Neural cell (in vitro differentiated cells): ENCODE data around the gene LY6G5B. TPM values are rescaled to one million over a fixed set of nuclear protein-coding genes. Genes with fewer than 3 reads are reported as not detected.

Experiments used
- H2AFZ ChIP-seq: fragments of 200-600, 300-800 bp; sonication (generic), shearing (Covaris generic); 2 replicates; pipeline ENCODE4 v1.6.0; 2014; ENCODE audit warnings: low read depth, mild to moderate bottlenecking, antibody characterized with exemption, low read length, moderate library complexity
- H3F3A ChIP-seq: fragments of 200-600 bp; shearing (Covaris generic); 2 replicates; pipeline ENCODE4 v1.6.1; 2016; ENCODE audit warnings: mild to moderate bottlenecking, moderate library complexity, mixed read lengths, antibody characterized with exemption, low read length; ENCODE audit not compliant: insufficient read depth, poor library complexity, severe bottlenecking
- H3K27ac ChIP-seq: fragments of 200-600, 300-800 bp; sonication (generic), shearing (Covaris generic); 2 replicates; pipeline ENCODE4 v1.5.1; 2014; ENCODE audit warnings: mild to moderate bottlenecking, low read length, moderate library complexity
- H3K27me3 ChIP-seq: fragments of 300-800, 200-600 bp; sonication (generic), shearing (Covaris generic); 2 replicates; pipeline ENCODE4 v1.6.0; 2014; ENCODE audit warnings: mild to moderate bottlenecking, low read depth, low read length, moderate library complexity; ENCODE audit not compliant: insufficient read depth
- H3K36me3 ChIP-seq: fragments of 300-800, 200-600 bp; sonication (generic), shearing (Covaris generic); 2 replicates; pipeline ENCODE4 v1.5.1; 2014; ENCODE audit warnings: mild to moderate bottlenecking, antibody characterized with exemption, low read length, moderate library complexity; ENCODE audit not compliant: insufficient read depth
- H3K4me2 ChIP-seq: fragments of 300-800, 200-600 bp; sonication (generic), shearing (Covaris generic); 2 replicates; pipeline ENCODE4 v1.6.0; 2014; ENCODE audit warnings: mild to moderate bottlenecking, low read length
- H3K4me3 ChIP-seq: fragments of 300-800, 200-600 bp; sonication (generic), shearing (Covaris generic); 2 replicates; pipeline ENCODE4 v1.5.1; 2014; ENCODE audit warnings: mild to moderate bottlenecking, low read length, moderate library complexity
- H3K79me2 ChIP-seq: fragments of 200-600 bp; shearing (Covaris generic); replicated peaks from 2 replicates; pipeline ENCODE4 v1.6.0; 2014; ENCODE audit warnings: mild to moderate bottlenecking, low read length, moderate library complexity; ENCODE audit not compliant: insufficient read depth
- H3K9ac ChIP-seq: fragments of 300-800, 200-600 bp; sonication (generic), shearing (Covaris generic); 2 replicates; pipeline ENCODE4 v1.6.1; 2016; ENCODE audit warnings: mild to moderate bottlenecking, low read length, mixed read lengths
- H3K9me2 ChIP-seq: fragments of 200-600 bp; shearing (Covaris generic); 2 replicates; pipeline ENCODE4 v1.6.1; 2016; ENCODE audit warnings: mild to moderate bottlenecking, low read length, mixed read lengths; ENCODE audit not compliant: insufficient read depth
- H3K9me3 ChIP-seq: fragments of 200-600, 300-800 bp; sonication (generic), shearing (Covaris generic); 2 replicates; pipeline ENCODE4 v1.6.1; 2016; ENCODE audit warnings: mild to moderate bottlenecking, mixed run types, low read length, moderate library complexity, mixed read lengths
- H4K20me1 ChIP-seq: fragments of 200-600 bp; shearing (Covaris generic); 2 replicates; pipeline ENCODE4 v1.6.1; 2016; ENCODE audit warnings: mild to moderate bottlenecking, mixed run types; ENCODE audit not compliant: insufficient read depth
- EP300 ChIP-seq: fragments of 450-650 bp; conservative IDR thresholded peaks from 2 replicates; pipeline ENCODE4 v1.6.1; 2014; ENCODE audit warnings: antibody characterized with exemption, mild to moderate bottlenecking, moderate library complexity; ENCODE audit not compliant: poor library complexity, severe bottlenecking
- EZH2 ChIP-seq: fragments of 200-600, 300-800 bp; shearing (Covaris generic), sonication (generic); IDR thresholded peaks from 2 replicates; pipeline ENCODE4 v1.6.1; 2014; ENCODE audit warnings: antibody characterized with exemption, low read length, borderline replicate concordance, mild to moderate bottlenecking; ENCODE audit not compliant: insufficient read depth, poor library complexity, severe bottlenecking
- MXI1 ChIP-seq: fragments of 450-650 bp; conservative IDR thresholded peaks from 2 replicates; pipeline ENCODE4 v1.6.1; 2014; ENCODE audit warnings: antibody characterized with exemption, mild to moderate bottlenecking; ENCODE audit not compliant: poor library complexity, severe bottlenecking
- POLR2AphosphoS5 ChIP-seq: IDR thresholded peaks from 2 replicates; pipeline ENCODE4 v1.6.1; 2012
- RAD21 ChIP-seq: fragments of 450-650 bp; conservative IDR thresholded peaks from 2 replicates; pipeline ENCODE4 v1.6.1; 2014; ENCODE audit warnings: antibody characterized with exemption, mild to moderate bottlenecking, moderate library complexity
- SMC3 ChIP-seq: fragments of 450-650 bp; conservative IDR thresholded peaks from 2 replicates; pipeline ENCODE4 v1.6.1; 2014; ENCODE audit warnings: antibody characterized with exemption, mild to moderate bottlenecking, moderate library complexity; ENCODE audit not compliant: poor library complexity
- TAF1 ChIP-seq: IDR thresholded peaks from 2 replicates; pipeline ENCODE4 v1.6.1; 2012; ENCODE audit warnings: low read depth
- polyA plus RNA-seq: library from polyadenylated mRNA; depleted of rRNA; stranded (reverse); fragments of >200 nt; gene quantifications from 2 replicates; pipeline ENCODE4 v1.2.3, GENCODE V29; 2014
- small RNA-seq, 3 experiments: library from RNA; depleted of rRNA; stranded (forward); fragments of <200 nt; gene quantifications; one replicate each; pipeline ENCODE3, GENCODE V24; 2012
- TF ChIP-seq, protein P1 (sequence below): fragments of 450-650 bp; IDR thresholded peaks from 2 replicates; pipeline ENCODE4 v1.5.1; 2014; ENCODE audit warnings: antibody characterized with exemption, mild to moderate bottlenecking, moderate library complexity; ENCODE audit not compliant: poor library complexity, severe bottlenecking
- TF ChIP-seq, protein P2 (sequence below): IDR thresholded peaks from 2 replicates; pipeline ENCODE4 v1.6.1; 2012; ENCODE audit warnings: borderline replicate concordance

Gene LY6G5B
- polyA plus RNA-seq, 1 donor from 2014 or later = 4.0 TPM

DNA sequence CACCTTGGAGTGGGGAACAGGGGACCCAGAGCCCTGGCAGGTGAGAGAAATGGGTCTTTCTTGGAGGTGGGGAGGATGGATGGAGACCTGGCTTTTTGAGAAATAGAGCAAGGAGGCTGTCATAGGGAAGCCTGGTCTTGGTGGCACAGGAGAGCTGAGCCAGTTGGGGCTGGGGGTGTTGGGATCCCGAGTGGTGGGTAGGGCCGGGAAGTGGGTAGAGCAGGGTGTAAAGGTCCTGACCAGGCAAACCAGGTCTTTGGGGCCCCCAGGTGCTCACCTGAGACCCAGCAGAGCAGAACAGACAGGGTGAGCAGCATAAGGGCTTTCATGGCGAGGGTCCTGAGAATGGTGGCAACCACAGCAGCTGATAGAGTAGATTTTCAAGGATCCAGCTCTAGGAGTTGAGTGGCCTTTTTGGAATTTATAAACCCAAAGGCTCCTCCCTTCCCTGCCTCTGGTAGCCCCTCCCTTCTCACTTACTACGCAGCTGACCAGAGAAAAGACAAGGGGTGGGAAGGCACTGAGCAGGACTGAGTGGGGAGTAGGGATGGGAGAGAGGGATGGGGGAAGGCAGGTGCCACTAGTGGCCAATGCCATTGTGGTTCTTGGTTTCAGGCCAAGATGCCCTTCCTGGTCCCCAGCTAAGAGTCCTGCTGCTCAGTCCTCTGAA, 51.7 kb downstream of the LY6G5B start, which contains the start of gene LY6G6C:
Gene LY6G6C (minus strand): TSS at position 396 of the 670 bp plus-strand sequence. CDS start 67 bp downstream, at position 329.
- Histone ChIP-seq H3K27me3 (no peaks in the 10 kb centered on the region), H3K36me3 (no peaks in the 10 kb centered on the region), H3K4me3 (no peak within 1 kb of the TSS), H2AFZ (no peak within 1 kb of the TSS), H3K79me2 (no peaks in the 10 kb centered on the region), H3K9me2 (no peaks in the 10 kb centered on the region), H3F3A (no peaks in the 10 kb centered on the region), H3K27ac (no peak within 1 kb of the TSS), H3K9me3 (no peaks in the 10 kb centered on the region), H4K20me1 (no peaks in the 10 kb centered on the region), H3K4me2 (no peak within 1 kb of the TSS), H3K9ac (no peak within 1 kb of the TSS)
- TF ChIP-seq, protein P1, sequence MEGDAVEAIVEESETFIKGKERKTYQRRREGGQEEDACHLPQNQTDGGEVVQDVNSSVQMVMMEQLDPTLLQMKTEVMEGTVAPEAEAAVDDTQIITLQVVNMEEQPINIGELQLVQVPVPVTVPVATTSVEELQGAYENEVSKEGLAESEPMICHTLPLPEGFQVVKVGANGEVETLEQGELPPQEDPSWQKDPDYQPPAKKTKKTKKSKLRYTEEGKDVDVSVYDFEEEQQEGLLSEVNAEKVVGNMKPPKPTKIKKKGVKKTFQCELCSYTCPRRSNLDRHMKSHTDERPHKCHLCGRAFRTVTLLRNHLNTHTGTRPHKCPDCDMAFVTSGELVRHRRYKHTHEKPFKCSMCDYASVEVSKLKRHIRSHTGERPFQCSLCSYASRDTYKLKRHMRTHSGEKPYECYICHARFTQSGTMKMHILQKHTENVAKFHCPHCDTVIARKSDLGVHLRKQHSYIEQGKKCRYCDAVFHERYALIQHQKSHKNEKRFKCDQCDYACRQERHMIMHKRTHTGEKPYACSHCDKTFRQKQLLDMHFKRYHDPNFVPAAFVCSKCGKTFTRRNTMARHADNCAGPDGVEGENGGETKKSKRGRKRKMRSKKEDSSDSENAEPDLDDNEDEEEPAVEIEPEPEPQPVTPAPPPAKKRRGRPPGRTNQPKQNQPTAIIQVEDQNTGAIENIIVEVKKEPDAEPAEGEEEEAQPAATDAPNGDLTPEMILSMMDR = no peak
- TF ChIP-seq RAD21 = no peak
- no peak for TF ChIP-seq POLR2AphosphoS5
- no peak for TF ChIP-seq EZH2
- no peak for TF ChIP-seq TAF1
- TF ChIP-seq SMC3 = no peak
- TF ChIP-seq MXI1 = no peak

DNA sequence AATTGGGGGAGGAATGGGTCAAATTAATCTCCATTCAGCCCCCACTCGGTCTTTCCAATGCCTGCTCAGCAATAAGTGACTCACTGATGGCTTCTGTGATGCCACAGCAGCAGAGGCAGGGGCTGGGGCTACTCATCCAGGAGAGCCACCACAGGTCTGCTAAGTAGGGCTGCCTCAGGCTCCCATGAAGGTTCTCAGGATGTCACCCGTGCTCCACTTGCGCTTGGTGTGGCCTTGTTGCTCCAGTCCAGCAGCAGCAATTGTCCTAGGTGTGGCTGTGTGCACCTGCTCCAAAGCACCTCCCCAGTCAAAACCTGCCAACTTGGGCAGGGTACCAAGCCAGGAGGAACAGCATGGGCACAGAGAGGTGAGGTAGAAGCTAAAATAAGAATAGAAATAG, 52.4 kb downstream of the LY6G5B start:
- Histone ChIP-seq H3K27me3 (no peaks in the 10 kb centered on the region), H3K27ac (no peak overlapping the region), H2AFZ (no peak overlapping the region), H3K9me3 (no peaks in the 10 kb centered on the region), H3K4me3 (no peak overlapping the region), H3K79me2 (no peaks in the 10 kb centered on the region), H3K9me2 (no peaks in the 10 kb centered on the region), H3K4me2 (no peak overlapping the region), H3F3A (no peaks in the 10 kb centered on the region), H3K36me3 (no peaks in the 10 kb centered on the region), H4K20me1 (no peaks in the 10 kb centered on the region), H3K9ac (no peak overlapping the region)
- TF ChIP-seq, protein P1 = no peak
- TF ChIP-seq, protein P2, sequence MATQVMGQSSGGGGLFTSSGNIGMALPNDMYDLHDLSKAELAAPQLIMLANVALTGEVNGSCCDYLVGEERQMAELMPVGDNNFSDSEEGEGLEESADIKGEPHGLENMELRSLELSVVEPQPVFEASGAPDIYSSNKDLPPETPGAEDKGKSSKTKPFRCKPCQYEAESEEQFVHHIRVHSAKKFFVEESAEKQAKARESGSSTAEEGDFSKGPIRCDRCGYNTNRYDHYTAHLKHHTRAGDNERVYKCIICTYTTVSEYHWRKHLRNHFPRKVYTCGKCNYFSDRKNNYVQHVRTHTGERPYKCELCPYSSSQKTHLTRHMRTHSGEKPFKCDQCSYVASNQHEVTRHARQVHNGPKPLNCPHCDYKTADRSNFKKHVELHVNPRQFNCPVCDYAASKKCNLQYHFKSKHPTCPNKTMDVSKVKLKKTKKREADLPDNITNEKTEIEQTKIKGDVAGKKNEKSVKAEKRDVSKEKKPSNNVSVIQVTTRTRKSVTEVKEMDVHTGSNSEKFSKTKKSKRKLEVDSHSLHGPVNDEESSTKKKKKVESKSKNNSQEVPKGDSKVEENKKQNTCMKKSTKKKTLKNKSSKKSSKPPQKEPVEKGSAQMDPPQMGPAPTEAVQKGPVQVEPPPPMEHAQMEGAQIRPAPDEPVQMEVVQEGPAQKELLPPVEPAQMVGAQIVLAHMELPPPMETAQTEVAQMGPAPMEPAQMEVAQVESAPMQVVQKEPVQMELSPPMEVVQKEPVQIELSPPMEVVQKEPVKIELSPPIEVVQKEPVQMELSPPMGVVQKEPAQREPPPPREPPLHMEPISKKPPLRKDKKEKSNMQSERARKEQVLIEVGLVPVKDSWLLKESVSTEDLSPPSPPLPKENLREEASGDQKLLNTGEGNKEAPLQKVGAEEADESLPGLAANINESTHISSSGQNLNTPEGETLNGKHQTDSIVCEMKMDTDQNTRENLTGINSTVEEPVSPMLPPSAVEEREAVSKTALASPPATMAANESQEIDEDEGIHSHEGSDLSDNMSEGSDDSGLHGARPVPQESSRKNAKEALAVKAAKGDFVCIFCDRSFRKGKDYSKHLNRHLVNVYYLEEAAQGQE = no peak
- no peak for TF ChIP-seq TAF1
- TF ChIP-seq EZH2 = no peak
- no peak for TF ChIP-seq POLR2AphosphoS5
- no peak for TF ChIP-seq MXI1
- TF ChIP-seq RAD21 = no peak
- no peak for TF ChIP-seq SMC3
- no peak for TF ChIP-seq EP300

Small RNA genes within 50 kb of the gene (small RNA-seq; reads per million reads assigned to genes)
- gene LY6G6D (0 reads per million in 3 experiments), gene MIR4646 (0 to 0.03 (median 0) reads per million in 3 experiments), gene MIR6832 (20.4 to 86.2 (median 76.3) reads per million in 3 experiments), gene RF00019 (0 to 1.2 (median 0) reads per million in 3 experiments), gene SNORA38 (216 to 884 (median 224) reads per million in 3 experiments)

Other genes starting within 250 kb of the LY6G5B start
- gene MICB, start 171.8 kb upstream of the LY6G5B start, polyA plus RNA-seq = 0.14 TPM in 1 of 2 replicates, not detected in the other
- gene MCCD1, start 141.0 kb upstream of the LY6G5B start, polyA plus RNA-seq = not detected in 2 replicates
- 313 and 371 TPM in 2 replicates for gene DDX39B, start 128.0 kb upstream of the LY6G5B start, polyA plus RNA-seq
- gene ATP6V1G2, start 123.4 kb upstream of the LY6G5B start, polyA plus RNA-seq = 56.7 and 76.7 TPM in 2 replicates
- 88.7 and 92.8 TPM in 2 replicates for gene NFKBIL1, start 122.4 kb upstream of the LY6G5B start, polyA plus RNA-seq
- gene LTA, start 97.7 kb upstream of the LY6G5B start, polyA plus RNA-seq = 0.56 TPM in 1 of 2 replicates, not detected in the other
- gene TNF, start 94.4 kb upstream of the LY6G5B start, polyA plus RNA-seq = not detected in 2 replicates
- gene LTB, start 87.6 kb upstream of the LY6G5B start, polyA plus RNA-seq = not detected in 2 replicates
- gene LST1, start 83.7 kb upstream of the LY6G5B start, polyA plus RNA-seq = not detected in 2 replicates
- gene NCR3, start 77.0 kb upstream of the LY6G5B start, polyA plus RNA-seq = not detected in 2 replicates
- not detected in 2 replicates for gene AIF1, start 54.7 kb upstream of the LY6G5B start, polyA plus RNA-seq
- gene PRRC2A, start 49.3 kb upstream of the LY6G5B start, polyA plus RNA-seq = 39.9 and 51.0 TPM in 2 replicates
- 203 and 204 TPM in 2 replicates for gene BAG6, start 17.3 kb upstream of the LY6G5B start, polyA plus RNA-seq
- 1.3 and 4.4 TPM in 2 replicates for gene APOM, start 14.1 kb upstream of the LY6G5B start, polyA plus RNA-seq
- 17.2 and 24.3 TPM in 2 replicates for gene C6orf47, start 9.2 kb upstream of the LY6G5B start, polyA plus RNA-seq
- 18.4 and 21.9 TPM in 2 replicates for gene GPANK1, start 5.0 kb upstream of the LY6G5B start, polyA plus RNA-seq
- 130 and 135 TPM in 2 replicates for gene CSNK2B, start 3.9 kb upstream of the LY6G5B start, polyA plus RNA-seq
- gene LY6G5C, start 11.1 kb downstream of the LY6G5B start, polyA plus RNA-seq = 13.4 and 26.6 TPM in 2 replicates
- gene ABHD16A, start 33.3 kb downstream of the LY6G5B start, polyA plus RNA-seq = 130 and 154 TPM in 2 replicates
- not detected in 2 replicates for gene LY6G6F, start 36.9 kb downstream of the LY6G5B start, polyA plus RNA-seq
- gene LY6G6D, start 45.4 kb downstream of the LY6G5B start, polyA plus RNA-seq = not detected in 2 replicates
- gene LY6G6C, start 51.8 kb downstream of the LY6G5B start, polyA plus RNA-seq = 0.78 and 0.88 TPM in 2 replicates
- gene MPIG6B, start 53.4 kb downstream of the LY6G5B start, polyA plus RNA-seq = not detected in 2 replicates
- gene DDAH2, start 59.3 kb downstream of the LY6G5B start, polyA plus RNA-seq = 386 and 410 TPM in 2 replicates
- gene CLIC1, start 66.6 kb downstream of the LY6G5B start, polyA plus RNA-seq = 5.5 and 5.7 TPM in 2 replicates
- 5.1 and 7.8 TPM in 2 replicates for gene MSH5, start 70.0 kb downstream of the LY6G5B start, polyA plus RNA-seq
- 1.3 TPM in 1 of 2 replicates, not detected in the other for gene SAPCD1, start 92.7 kb downstream of the LY6G5B start, polyA plus RNA-seq
- gene VWA7, start 107.4 kb downstream of the LY6G5B start, polyA plus RNA-seq = 5.3 and 5.7 TPM in 2 replicates
- 40.9 and 49.4 TPM in 2 replicates for gene VARS1, start 125.8 kb downstream of the LY6G5B start, polyA plus RNA-seq
- 68.5 and 87.6 TPM in 2 replicates for gene LSM2, start 137.0 kb downstream of the LY6G5B start, polyA plus RNA-seq
- 1.6 and 2.6 TPM in 2 replicates for gene HSPA1L, start 145.3 kb downstream of the LY6G5B start, polyA plus RNA-seq
- 50.9 and 54.5 TPM in 2 replicates for gene HSPA1A, start 145.6 kb downstream of the LY6G5B start, polyA plus RNA-seq
- gene HSPA1B, start 157.8 kb downstream of the LY6G5B start, polyA plus RNA-seq = 120 and 128 TPM in 2 replicates
- 40.9 and 47.0 TPM in 2 replicates for gene NEU1, start 192.8 kb downstream of the LY6G5B start, polyA plus RNA-seq
- 0.09 and 0.46 TPM in 2 replicates for gene SLC44A4, start 209.0 kb downstream of the LY6G5B start, polyA plus RNA-seq
- gene EHMT2, start 227.7 kb downstream of the LY6G5B start, polyA plus RNA-seq = 102 and 121 TPM in 2 replicates
- gene ZBTB12, start 232.1 kb downstream of the LY6G5B start, polyA plus RNA-seq = 19.2 and 21.4 TPM in 2 replicates